Stimulated activated CD8-positive, alpha-beta memory T cell treated with anti-CD3 and anti-CD28 coated beads, Interleukin-15, amount 100 ng/mL, for 48 hours (primary cell): ENCODE measurements around the gene TEDC1.
"Not testable (repeated sequence)": the region's sequence is repeated elsewhere in the genome, so short reads cannot be mapped to it uniquely, and the experiment has no call there.

Experiments
- DNase-seq, 2 donors: peaks; one replicate each; pipeline ENCODE4 v3.0.0-alpha.2; 2020; ENCODE audit warnings: low read depth in 2 of 2

The TEDC1 gene

DNA sequence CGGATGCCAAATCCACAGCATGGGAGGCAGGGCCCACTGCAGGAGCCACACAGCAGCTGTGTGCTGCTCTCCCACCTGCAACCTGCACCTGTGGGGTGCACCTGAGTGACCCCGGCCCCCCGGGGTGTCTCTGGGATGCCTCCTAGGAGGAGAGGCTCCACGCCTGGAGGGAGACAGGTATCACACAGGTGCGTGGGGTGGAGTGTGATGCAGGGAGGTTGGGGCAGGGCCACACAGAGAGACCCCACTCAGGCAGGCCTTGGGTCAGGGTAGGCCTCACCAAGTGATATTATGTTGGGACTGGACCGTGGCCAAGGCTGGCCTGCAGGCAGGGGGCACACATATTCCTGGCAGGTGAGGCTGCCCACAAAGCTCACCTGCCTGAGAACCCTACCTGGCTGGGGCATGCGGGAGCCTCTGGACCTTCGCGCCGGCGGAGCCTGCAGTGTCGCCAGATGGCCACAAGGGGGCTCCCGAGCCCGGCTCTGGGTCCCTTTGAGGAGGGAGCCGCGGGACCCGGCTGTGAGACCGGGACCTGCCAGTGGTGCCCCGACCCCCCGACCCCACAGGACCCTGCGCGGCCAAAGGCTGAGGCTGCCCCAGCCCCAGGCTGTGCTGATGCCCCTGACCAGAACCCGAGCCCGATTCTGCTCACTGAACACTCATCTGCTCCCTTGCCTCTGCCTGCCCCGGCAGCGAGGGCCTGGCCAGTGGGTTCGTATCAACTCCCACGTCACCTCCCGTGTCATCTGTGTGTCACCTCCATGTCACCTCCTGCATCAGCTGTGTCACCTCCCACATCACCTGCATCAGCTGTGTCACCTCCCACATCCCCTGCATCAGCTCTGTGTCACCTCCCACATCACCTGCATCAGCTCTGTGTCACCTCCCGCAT is 46.8 kb downstream of the TEDC1 start:
- DNase-seq, result no peak

DNA sequence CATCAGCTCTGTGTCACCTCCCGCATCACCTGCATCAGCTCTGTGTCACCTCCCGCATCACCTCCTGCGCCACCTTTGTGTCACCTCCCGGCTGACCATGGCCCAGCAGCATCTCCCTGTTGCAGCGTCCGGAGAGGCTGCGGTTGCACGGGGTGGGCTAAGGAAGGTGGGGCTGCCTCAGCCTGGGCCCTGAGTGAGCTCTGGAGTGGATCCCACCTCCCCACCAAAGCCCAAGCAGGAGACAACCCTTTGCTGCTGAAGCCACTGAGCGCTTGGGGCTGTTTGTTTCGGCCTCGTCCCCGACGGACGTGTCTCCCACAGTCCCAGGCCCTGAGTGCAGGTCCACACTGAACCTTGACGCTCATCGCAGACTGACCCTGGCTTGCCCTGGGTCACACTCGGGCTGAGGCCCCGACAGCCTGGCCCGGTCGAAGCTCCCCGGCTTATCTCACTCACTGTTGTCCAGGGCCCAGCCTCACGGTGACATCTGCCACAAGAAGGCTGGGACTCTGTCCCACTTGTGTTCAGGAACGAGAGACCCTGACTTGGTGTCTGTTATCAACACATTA is 47.5 kb downstream of the TEDC1 start:
- no peak for DNase-seq

DNA sequence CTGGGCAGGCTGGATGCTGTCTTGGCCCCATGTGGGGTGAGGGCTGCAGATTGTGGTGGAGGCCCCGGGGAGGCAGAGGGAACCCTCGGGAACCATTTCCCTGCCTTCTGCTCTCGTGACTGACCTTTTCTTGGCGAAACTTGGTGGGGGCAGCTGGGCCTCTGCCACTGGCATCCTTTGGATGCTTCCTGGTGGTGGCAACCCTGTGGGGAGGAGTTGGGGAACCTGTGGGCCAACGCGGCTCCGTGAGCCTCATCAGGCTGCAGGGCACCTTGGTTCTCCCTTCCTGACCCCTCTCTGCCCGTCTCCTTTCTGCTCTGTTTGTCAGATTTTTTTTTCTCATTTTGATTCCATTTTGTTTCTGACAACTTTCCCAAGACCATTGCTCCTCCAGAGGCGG is 49.8 kb downstream of the TEDC1 start:
- DNase-seq, result no peak

DNA sequence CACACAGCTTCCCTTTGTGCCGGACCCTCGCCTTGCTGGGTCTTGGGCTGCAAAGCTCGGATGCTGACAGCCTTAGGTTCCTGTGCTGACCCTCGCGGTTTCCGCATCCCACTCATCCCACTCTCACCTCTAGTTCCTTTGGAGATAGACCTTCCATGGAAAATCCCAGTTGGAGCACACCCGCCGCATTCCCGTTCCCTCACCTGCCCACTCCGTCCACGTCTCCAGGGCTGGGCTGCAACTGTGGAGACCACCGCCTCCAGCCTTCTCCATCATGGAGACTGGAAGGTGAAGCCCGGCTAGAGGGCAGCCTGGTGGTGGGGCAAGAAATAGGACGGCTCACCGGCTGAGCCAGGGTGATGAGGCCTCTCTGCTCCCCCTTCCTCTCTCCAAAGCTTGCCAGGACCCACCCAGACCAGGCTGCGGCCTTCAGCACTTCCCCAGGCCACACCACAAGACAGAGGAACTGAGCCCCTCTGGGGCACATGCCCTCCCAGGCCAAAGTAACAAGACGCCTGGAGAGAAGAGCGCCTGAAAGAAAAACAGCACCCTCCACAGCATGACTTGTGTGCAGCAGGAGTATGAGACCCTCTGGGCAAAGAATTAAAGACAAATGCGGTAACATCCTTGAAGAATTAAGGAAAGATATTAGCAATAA is 50.3 kb downstream of the TEDC1 start:
- DNase-seq, result no peak

DNA sequence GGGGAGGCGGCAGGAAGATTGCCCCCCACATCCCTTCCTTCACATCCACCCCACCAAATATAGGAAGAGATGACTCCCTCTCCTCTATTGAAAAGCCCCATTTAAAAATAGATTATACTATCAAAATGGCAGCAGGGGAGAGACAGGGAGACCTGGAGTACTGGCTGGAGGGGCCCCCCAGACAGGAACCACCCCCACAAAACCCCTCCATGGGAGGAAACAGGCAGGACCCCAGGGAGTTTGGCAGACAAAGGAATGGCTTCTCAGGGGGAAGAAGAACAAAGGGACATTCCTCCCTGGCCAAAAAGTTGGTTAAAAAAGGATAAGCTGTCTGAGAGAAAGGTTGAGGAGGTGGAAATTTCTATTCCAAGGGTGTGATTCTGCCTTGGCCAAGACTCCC is 54.6 kb downstream of the TEDC1 start:
- DNase-seq, result not testable (repeated sequence)

DNA sequence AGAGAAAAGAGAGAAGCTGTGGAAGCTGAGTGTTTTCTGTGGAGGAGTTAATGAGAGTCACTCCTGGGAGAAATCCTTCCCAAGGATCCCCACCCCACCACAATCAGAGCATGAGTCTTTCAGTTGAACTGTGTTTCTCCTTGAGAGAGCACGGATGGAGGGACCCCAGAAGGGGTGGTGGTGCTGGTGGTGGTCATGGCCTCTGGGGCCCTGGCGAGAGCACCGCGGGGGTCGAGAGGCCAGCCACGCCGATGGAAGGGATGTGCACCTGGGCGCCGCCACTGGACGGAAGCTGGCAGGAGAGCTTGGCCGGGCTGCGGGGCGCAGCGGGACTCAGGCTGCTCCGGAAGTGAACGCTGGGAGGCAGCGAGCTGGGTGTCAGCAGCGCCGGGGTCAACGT is 55.4 kb downstream of the TEDC1 start:
- not testable (repeated sequence) for DNase-seq

DNA sequence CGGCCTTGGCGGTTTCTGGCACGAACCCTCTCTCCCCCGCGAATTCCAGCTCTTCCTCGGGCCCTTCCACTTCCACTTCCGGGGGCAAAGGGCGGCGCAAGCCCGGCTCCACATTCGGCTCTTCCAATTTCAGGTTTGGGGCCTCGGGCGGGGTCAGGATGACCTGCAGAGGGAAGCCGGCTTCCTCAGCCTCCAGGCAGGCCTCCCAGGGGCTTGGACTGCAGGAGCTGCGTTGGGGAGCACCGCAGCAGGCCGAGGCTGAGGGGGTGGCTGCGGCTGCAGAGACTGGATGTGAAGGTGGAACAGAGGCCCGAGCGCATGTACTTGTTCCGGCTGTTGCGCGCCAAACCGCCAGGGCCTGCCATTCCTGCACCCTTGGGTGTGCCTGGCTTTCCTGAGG is 56.0 kb downstream of the TEDC1 start:
- not testable (repeated sequence) for DNase-seq

DNA sequence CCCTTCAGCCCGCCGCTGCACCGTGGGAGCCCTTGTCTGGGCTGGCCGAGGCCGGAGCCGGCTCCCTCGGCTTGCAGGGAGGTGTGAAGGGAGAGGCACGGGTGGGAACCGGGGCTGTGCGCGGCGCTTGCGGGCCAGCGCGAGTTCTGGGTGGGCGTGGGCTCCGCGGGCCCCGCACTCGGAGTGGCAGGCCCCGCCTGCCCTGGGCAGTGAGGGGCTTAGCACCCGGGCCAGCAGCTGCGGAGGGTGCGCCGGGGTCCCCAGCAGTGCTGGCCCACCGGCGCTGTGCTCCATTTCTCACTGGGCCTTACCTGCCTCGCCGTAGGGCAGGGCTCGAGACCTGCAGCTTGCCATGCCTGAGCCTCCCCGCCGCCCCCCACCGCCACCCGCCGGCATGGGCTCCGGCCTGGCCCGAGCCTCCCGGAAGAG is 56.7 kb downstream of the TEDC1 start:
- no peak for DNase-seq
